Bronchial epithelial cell (primary cell): Measurements from ENCODE around the gene MGLL. TPM values are rescaled to one million over a fixed set of nuclear protein-coding genes. Genes with fewer than 3 reads are reported as not detected.

Source experiments
- DNase-seq: peaks from one replicate; pipeline ENCODE4 v3.0.0-alpha.2; 2010; ENCODE audit warnings: low read depth
- FAIRE-seq: peaks from 2 replicates; lab custom pipeline; 2011; peaks lifted over from hg19 to GRCh38; lab: Jason Lieb, UNC
- H3K27me3 ChIP-seq: 2 replicates; pipeline ENCODE4 v1.5.1; 2011; ENCODE audit warnings: low read length; ENCODE audit not compliant: control insufficient read depth, insufficient read depth
- H3K36me3 ChIP-seq: 2 replicates; pipeline ENCODE4 v1.5.1; 2011; ENCODE audit warnings: low read length; ENCODE audit not compliant: control insufficient read depth, insufficient read depth
- H3K4me3 ChIP-seq: 2 replicates; pipeline ENCODE4 v1.5.1; 2011; ENCODE audit warnings: mild to moderate bottlenecking, low read depth, low read length, control low read depth
- CTCF ChIP-seq: IDR thresholded peaks from 2 replicates; pipeline ENCODE4 v1.5.1; 2011; ENCODE audit warnings: mild to moderate bottlenecking, moderate library complexity, low read length, control low read depth, inconsistent platforms; ENCODE audit not compliant: insufficient read depth, severe bottlenecking
- total RNA-seq: library from RNA; depleted of rRNA; stranded (reverse); fragments of >200 nt; gene quantifications from 2 replicates; pipeline ENCODE4 v1.2.1, GENCODE V29; 2014

Gene MGLL
- total RNA-seq, 1 donor from 2014 or later = 25.5 TPM

GRCh38 chr3:127720985-127721935 is 101.1 kb downstream of the MGLL start:
- no peaks in the 10 kb centered on the region for H3K27me3 ChIP-seq
- no peak for DNase-seq
- H3K4me3 ChIP-seq = no peak overlapping the region
- no peak for FAIRE-seq
- peaks cover 3% of the 10 kb centered on the region for H3K36me3 ChIP-seq
- no peak for TF ChIP-seq CTCF

DNA sequence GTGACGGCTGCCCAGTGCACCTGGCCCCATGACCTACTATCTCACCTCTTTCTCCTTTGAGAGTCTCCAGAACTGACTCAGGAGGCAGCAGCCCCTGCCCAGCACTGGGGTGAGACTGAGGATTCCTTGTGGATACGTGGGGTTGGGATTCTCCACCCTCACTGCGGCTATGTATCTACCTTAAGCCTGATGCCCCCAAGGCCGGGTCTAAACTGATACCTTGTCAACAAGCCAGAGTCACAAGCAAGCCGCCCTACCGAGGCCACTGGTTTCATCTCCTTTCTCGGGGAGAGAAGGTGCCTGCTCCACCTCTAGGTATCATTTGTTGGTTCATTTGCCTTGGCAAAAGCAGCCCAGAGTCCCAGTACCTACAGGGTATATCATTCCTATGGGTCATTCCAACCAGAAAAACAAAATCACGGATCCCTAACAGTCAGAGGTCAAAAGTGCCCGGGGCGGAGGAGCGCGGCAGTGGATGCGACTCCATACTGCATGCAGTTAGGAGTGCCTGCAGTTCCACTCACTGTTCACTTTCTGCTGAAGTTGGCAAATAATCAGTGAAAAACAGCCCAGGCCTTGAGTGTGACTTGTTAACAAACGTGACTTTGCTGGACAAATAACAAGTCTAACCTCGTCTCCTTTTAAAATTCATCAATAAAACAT is 102.0 kb downstream of the MGLL start:
- H3K27me3 ChIP-seq = no peaks in the 10 kb centered on the region
- TF ChIP-seq CTCF = no peak
- DNase-seq (no peak), FAIRE-seq (no peak)
- H3K4me3 ChIP-seq = no peak overlapping the region
- H3K36me3 ChIP-seq = peaks cover 3% of the 10 kb centered on the region

- Histone ChIP-seq H3K27me3 (no peaks in the 10 kb centered on the region), H3K36me3 (peaks cover 3% of the 10 kb centered on the region)
- DNase-seq = no peak
Observed at GRCh38 chr3:127719369-127719768, 102.9 kb downstream of the MGLL start.

GRCh38 chr3:127718916-127719290 is 103.4 kb downstream of the MGLL start:
- TF ChIP-seq CTCF = no peak
- H3K36me3 ChIP-seq = peaks cover 3% of the 10 kb centered on the region
- H3K27me3 ChIP-seq = no peaks in the 10 kb centered on the region
- no peak overlapping the region for H3K4me3 ChIP-seq
- no peak for FAIRE-seq
- DNase-seq = no peak

More at GRCh38 chr3:127719369-127719768, 102.9 kb downstream of the MGLL start:
- H3K4me3 ChIP-seq = no peak overlapping the region
- no peak for TF ChIP-seq CTCF
- no peak for FAIRE-seq

- no peak overlapping the region for H3K4me3 ChIP-seq
- DNase-seq = no peak
- H3K36me3 ChIP-seq = peaks cover 4% of the 10 kb centered on the region
- no peak for FAIRE-seq
- H3K27me3 ChIP-seq = no peaks in the 10 kb centered on the region
- no peak for TF ChIP-seq CTCF
Observed at GRCh38 chr3:127718245-127718915, 103.9 kb downstream of the MGLL start.
